ENCODE data around the gene MRPL53.

GRCh38 chr2:74461187-74462053, 11.1 kb downstream of the MRPL53 start:
- no peak for TF ChIP-seq EZH2 (IDR thresholded peaks at IDR 0.05; ENCODE audit: insufficient read depth, poor library complexity, severe bottlenecking)
- no peak for TF ChIP-seq EZH2phosphoT487 (IDR thresholded peaks at IDR 0.05; ENCODE audit: insufficient read depth, low read depth)

All from GM23248 (cell line).